Neuron (in vitro differentiated cells): ENCODE data around the gene CDH4.

Experiments
- H2AFZ ChIP-seq: one replicate; pipeline ENCODE4 v1.6.1; 2013; ENCODE audit warnings: low read depth, mild to moderate bottlenecking, inconsistent platforms, low read length, moderate library complexity
- H3K27me3 ChIP-seq: one replicate; pipeline ENCODE4 v1.6.1; 2013; ENCODE audit warnings: low read length; ENCODE audit not compliant: insufficient read depth
- H3K36me3 ChIP-seq: one replicate; pipeline ENCODE4 v1.6.1; 2013; ENCODE audit warnings: low read length; ENCODE audit not compliant: insufficient read depth
- H3K4me1 ChIP-seq: one replicate; pipeline ENCODE4 v1.6.1; 2013; ENCODE audit warnings: low read length; ENCODE audit not compliant: insufficient read depth
- H3K4me3 ChIP-seq: 2 replicates; pipeline ENCODE4 v1.5.1; 2013; ENCODE audit warnings: mild to moderate bottlenecking, low read length, moderate library complexity
- H3K9me3 ChIP-seq: one replicate; pipeline ENCODE4 v1.6.1; 2013; ENCODE audit warnings: low read length

The CDH4 gene

DNA sequence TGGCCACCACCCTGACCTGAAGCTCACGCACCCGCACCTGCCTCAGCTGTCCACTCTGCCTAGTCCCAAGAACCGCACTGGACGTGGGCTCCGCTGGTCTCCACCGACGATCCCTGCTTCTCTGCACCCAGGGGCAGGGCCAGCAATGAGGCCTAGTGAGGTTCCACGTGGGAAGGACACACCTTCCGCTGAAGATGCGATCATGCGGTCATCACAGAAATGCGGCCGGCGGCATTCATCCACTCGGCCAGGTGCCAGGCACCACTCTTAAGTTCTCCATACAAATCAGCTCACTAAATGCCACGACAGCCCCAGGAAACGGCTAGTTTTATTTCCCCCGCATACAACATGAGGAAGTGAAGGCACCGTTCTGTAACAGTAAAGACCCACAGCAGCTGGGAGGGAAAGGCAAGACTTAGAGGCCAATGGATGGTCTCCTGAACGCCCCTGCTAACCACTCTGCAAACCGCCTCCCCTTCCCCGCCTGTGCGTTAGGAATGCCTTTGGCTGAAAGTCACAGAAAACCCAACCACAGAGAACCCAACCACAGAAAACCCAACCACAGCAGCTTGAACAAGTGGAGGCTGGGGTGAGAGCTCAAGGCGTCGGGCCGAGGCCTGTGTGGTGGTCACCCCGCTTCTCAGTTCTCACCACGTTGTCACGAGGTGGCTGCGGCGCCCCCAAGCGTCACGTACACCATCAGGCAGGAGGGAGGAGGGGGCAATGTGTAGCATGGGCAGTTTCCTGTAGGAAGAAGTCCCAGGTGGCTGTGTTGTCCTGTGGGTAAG lies 609.2 kb downstream of the CDH4 start:
- no peaks in the 10 kb centered on the region for H3K9me3 ChIP-seq
- no peaks in the 10 kb centered on the region for H3K27me3 ChIP-seq
- no peaks in the 10 kb centered on the region for H3K4me1 ChIP-seq
- no peak overlapping the region for H2AFZ ChIP-seq
- H3K4me3 ChIP-seq, result no peak overlapping the region
- H3K36me3 ChIP-seq, result peaks cover 3% of the 10 kb centered on the region

DNA sequence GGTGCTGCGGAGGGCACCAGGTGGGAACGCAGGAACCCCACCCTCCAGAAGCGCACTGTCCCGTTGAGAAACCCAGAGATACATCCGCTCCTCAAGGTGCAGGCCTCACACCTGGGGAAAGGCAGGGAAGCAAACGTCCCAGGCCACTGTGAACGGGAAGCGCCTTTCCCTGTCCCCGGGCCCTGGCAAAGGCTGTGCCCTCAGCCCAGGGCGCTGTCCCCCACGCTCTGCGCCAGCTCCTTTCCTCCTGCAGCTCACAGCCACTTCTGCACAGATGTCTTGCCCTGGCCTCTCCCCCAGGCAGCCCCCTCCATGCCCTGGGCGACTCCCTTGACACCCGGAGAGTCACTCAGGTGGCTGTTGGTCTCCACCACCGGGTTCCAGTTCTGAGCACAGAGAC lies 609.8 kb downstream of the CDH4 start:
- H3K4me3 ChIP-seq, result no peak overlapping the region
- peaks cover 3% of the 10 kb centered on the region for H3K36me3 ChIP-seq
- no peaks in the 10 kb centered on the region for H3K27me3 ChIP-seq
- H3K4me1 ChIP-seq, result no peaks in the 10 kb centered on the region
- no peak overlapping the region for H2AFZ ChIP-seq
- H3K9me3 ChIP-seq, result no peaks in the 10 kb centered on the region

DNA sequence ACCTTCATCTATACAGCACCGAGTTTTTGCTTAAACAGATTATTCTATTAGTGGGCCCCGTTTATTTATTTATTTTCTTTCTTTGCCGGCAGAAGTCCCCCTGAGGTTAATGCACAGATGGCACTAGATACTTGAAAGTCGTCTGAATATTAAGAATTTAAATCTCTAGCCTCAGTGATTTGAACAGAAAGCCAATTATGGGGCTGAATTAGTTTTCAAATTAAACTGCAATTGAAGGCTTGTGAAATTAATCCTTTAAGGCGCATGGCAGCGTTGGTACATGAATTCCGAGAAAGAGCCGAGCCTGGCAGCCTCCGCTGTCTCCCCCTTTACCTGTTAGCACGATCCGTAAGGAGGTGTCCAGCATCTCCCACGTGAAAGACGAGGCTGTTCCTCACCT lies 610.8 kb downstream of the CDH4 start:
- H3K9me3 ChIP-seq, result no peaks in the 10 kb centered on the region
- H3K36me3 ChIP-seq, result peaks cover 3% of the 10 kb centered on the region
- H3K4me3 ChIP-seq, result no peak overlapping the region
- no peak overlapping the region for H2AFZ ChIP-seq
- no peaks in the 10 kb centered on the region for H3K27me3 ChIP-seq
- no peaks in the 10 kb centered on the region for H3K4me1 ChIP-seq

DNA sequence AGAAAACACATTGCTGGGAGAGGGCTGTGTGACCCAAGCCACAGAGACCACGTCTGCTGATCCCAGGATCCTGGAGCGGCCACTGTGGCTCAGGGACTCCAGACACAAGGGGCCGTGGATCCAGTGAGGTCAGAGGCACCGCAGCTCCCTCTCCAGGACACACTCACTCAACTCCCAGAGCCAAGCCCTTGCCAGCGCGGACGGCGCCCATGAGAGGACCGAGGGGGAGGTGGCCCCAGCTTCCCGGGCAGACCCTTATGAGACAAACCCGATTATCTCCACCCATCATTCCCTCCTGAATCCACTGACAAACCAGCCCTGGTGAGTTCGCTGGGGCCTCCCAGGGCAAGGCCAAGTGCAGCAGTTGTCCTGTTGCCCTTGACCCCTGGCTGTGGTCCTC lies 612.4 kb downstream of the CDH4 start:
- no peaks in the 10 kb centered on the region for H3K27me3 ChIP-seq
- no peak overlapping the region for H3K4me3 ChIP-seq
- no peak overlapping the region for H2AFZ ChIP-seq
- H3K9me3 ChIP-seq, result peaks cover 6% of the 10 kb centered on the region
- H3K4me1 ChIP-seq, result no peaks in the 10 kb centered on the region
- peaks cover 3% of the 10 kb centered on the region for H3K36me3 ChIP-seq

DNA sequence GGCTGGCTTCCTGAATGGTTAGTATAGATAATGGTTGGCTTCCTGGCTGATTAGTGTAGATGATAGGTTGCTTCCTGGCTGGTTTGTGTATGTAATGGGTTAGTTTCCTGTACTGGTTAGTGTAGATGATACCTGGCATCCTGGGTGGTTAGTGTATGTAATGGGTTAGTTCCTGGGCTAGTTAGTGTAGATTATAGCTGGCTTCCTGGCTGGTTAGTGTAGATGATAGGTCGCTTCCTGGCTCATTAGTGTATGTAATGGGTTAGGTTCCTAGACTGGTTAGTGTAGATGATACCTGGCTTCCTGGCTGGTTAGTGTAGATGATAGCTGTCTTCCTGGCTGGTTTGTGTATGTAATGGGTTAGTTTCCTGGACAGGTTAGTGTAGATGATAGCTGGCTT lies 613.3 kb downstream of the CDH4 start:
- Histone ChIP-seq H3K4me1 (no peaks in the 10 kb centered on the region), H3K27me3 (no peaks in the 10 kb centered on the region), H3K4me3 (no peak overlapping the region), H3K36me3 (peaks cover 3% of the 10 kb centered on the region), H3K9me3 (peaks cover 10% of the 10 kb centered on the region), H2AFZ (no peak overlapping the region)

DNA sequence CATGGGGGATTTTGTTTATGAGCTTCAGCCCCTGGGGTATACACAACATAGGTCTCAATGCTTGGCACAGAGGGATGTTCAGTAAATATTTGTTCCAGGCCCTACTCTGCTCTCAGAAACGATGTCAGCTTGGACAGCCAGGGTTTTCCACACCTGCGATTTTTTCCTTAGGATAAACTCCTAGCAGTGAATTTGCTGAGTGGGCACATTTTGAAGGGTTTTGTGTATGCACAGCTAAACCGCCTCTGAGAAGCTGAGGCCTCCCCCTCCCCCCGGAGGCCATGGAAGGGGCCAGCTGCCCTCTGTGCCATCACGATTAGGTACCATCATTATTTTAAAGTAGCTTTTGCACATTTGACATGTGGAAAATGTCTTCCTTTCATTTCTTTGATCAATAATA lies 614.1 kb downstream of the CDH4 start:
- peaks cover 13% of the 10 kb centered on the region for H3K9me3 ChIP-seq

DNA sequence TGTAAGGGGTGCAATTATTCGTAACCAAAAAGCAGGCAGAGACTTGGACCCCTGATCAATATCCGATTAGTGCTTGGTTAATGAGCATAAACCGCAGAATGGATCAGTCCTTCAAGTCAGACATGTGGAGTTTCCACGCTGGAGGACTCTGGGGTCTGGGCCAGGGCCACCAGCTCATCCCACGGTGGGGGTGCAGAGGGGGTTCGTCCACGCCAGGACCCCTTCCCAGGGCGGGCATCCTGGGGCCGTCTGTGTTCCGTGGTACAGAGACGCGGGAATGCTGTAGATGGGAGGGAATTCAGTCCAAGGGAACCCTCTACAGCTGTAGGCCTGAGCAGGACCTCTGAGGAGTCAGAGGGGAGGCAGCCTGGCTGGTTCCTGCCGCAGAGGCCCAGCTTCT lies 615.9 kb downstream of the CDH4 start:
- no peaks in the 10 kb centered on the region for H3K4me1 ChIP-seq
- H3K27me3 ChIP-seq, result no peaks in the 10 kb centered on the region
- H3K9me3 ChIP-seq, result peaks cover 19% of the 10 kb centered on the region
- H3K36me3 ChIP-seq, result no peaks in the 10 kb centered on the region
- H2AFZ ChIP-seq, result no peak overlapping the region
- H3K4me3 ChIP-seq, result no peak overlapping the region

More for the DNA sequence above, 614.1 kb downstream of the CDH4 start:
- H3K4me3 ChIP-seq, result no peak overlapping the region
- no peaks in the 10 kb centered on the region for H3K4me1 ChIP-seq
- H3K27me3 ChIP-seq, result no peaks in the 10 kb centered on the region
- peaks cover under 1% of the 10 kb centered on the region for H3K36me3 ChIP-seq
- no peak overlapping the region for H2AFZ ChIP-seq

DNA sequence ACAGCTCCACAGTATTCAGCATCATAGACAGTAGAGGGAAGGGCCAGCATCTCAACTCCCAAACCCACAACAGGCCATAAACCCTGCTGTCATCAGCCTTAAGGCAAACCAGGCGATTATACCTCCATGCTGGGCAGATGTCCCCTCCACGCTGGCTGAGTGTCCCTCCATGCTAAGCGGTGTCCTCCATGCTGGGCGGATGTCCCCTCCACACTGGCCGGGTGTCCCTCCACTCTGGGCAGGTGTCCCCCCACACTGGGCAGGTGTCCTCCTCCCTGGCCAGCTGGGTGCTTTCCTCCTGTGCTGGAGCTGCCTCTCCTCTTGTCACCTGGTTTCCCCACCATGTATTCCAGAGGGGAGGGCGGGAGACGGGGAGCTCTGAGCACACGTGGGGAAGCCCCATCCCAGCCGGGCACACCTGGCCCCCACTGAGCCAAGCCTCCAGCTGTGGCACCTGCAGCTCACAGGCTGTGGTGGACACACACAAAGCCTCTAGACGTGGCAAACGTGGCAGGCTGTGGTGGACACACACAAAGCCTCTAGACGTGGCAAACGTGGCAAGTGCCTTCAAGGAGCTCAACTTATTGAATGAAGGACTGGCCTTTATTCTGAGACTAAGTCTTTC lies 616.5 kb downstream of the CDH4 start:
- Histone ChIP-seq H3K4me3 (no peak overlapping the region), H3K4me1 (no peaks in the 10 kb centered on the region), H3K9me3 (peaks cover 21% of the 10 kb centered on the region), H3K36me3 (no peaks in the 10 kb centered on the region), H2AFZ (no peak overlapping the region), H3K27me3 (no peaks in the 10 kb centered on the region)

DNA sequence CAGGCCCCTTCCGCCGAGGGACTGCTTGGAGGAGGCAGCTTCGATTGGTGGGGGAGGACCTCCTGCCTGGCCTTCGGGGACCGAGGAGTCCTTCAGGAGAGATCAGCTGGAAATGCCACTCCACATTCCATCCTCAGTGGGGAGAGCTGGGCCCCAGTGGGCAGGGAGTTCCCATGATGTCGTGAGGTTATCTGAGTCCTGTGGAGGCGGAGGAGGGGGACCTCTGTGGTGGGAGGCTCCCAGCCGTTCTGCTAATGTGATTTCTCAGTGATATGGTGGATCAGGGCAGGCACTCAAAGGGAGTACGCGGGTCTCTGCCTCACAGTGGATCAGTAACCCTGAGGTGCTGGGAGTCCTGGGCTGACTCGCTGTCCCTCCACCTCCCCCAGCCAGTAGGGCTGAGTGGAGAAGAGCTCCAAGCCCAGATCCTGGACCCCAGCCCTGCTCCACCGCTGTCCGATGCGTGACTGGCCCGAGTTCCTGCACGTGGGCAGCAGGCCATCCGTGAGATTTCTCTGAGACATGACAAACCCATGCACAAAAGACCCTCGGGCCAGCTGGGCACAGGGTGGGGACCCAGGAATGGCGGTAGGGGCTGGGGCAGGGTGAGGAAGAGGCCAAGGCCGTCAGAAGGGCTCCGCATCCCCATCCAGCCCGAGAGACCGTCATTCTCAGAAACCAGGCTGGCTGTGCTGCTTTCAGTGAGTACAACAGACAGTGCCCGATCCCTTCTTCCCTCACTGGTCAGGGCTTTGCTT lies 617.9 kb downstream of the CDH4 start:
- Histone ChIP-seq H3K4me1 (no peaks in the 10 kb centered on the region), H3K9me3 (peaks cover 21% of the 10 kb centered on the region), H3K27me3 (no peaks in the 10 kb centered on the region), H3K4me3 (no peak overlapping the region), H3K36me3 (no peaks in the 10 kb centered on the region), H2AFZ (no peak overlapping the region)

DNA sequence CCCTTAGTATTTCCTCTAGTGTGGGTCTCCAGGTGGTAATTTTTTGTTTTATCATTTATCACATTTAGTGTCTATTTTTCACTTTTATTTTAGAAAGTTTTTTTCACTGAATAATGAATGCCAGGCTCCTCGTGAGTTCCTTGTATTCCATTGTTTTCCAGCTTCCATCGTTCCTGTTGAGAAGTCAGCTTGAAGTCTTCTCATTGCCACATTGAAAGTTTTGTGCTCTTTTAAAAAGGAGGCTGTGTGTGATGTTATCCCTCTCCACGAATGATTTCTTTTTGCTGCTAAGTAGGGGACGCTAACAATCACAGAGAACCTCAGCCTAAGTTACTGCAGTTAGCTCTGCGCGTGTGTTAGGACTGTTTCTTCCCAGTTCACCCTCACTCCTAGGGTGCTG lies 619.1 kb downstream of the CDH4 start:
- no peaks in the 10 kb centered on the region for H3K27me3 ChIP-seq
- H2AFZ ChIP-seq, result no peak overlapping the region

DNA sequence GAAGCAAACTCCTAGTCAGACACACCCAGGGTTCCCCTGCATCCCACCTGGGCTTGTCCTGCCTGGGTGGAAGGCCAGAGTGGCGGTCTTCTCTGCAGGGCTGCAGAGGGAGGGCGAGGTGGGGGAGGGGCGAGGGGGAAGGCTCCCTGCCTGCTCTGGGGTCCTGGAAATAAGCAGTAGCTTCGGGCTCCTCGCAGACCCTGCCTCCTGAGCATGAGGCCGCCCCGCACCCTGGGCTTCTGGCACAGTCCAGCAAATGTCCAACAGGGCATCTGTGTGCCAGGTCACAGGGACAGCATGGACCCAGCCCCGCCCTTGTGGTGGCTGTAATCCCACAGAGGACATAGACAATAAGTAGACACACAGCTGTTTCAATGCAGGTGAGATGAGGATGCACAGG lies 619.9 kb downstream of the CDH4 start:
- no peaks in the 10 kb centered on the region for H3K4me1 ChIP-seq
- no peaks in the 10 kb centered on the region for H3K27me3 ChIP-seq
- H2AFZ ChIP-seq, result no peak overlapping the region
- H3K9me3 ChIP-seq, result peaks cover 21% of the 10 kb centered on the region
- H3K36me3 ChIP-seq, result no peaks in the 10 kb centered on the region
- no peak overlapping the region for H3K4me3 ChIP-seq

More for the DNA sequence above, 619.1 kb downstream of the CDH4 start:
- Histone ChIP-seq H3K9me3 (peaks cover 21% of the 10 kb centered on the region), H3K4me1 (no peaks in the 10 kb centered on the region), H3K36me3 (no peaks in the 10 kb centered on the region), H3K4me3 (no peak overlapping the region)

DNA sequence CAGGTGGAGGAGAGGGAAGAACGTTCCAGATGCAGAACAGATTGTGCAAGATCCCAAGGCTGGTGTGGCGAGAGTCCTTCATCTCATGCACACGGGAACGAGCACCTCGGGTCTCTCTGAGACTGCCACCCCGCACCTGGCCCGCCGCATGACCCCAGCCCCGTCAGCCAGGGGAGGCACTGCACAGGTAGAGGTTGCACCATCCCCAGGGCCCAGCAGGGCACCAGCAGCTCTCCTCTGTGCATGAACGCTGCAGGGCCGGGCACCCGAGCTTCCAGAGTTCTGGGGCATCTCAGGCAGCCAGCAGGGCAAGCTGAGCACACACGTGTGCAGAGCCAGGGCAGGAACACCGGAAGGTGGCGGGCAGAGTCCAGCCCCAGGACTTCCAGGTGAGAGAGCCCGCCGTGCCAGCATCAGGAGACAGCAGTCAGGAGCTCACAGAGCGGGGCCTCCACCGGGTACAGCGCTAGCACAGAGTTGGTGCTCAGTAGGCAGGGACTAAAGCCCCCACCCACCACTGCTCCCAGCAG lies 620.4 kb downstream of the CDH4 start:
- Histone ChIP-seq H3K9me3 (peaks cover 21% of the 10 kb centered on the region), H3K27me3 (no peaks in the 10 kb centered on the region), H3K4me3 (no peak overlapping the region), H3K36me3 (no peaks in the 10 kb centered on the region), H2AFZ (no peak overlapping the region), H3K4me1 (no peaks in the 10 kb centered on the region)
